Lung (tissue), 12 donors: ENCODE data around the gene KCNIP4. TPM values are rescaled to one million over a fixed set of nuclear protein-coding genes. Genes with fewer than 3 reads are reported as not detected.

Source experiments
- ATAC-seq: fragments of 200-7000 bp; cut with Tn5 transposase; one replicate; pipeline ENCODE4 v1.9.1; 2020; ENCODE audit warnings: moderate number of reproducible peaks; ENCODE audit not compliant: insufficient read depth, low FRiP score
- DNase-seq, 3 donors: peaks; one replicate each; pipeline ENCODE4 v3.0.0-alpha.2; 2013 to 2017
- H3K27ac ChIP-seq, 2 donors: one replicate each; pipeline ENCODE4 v1.5.1; 2013; ENCODE audit warnings: mild to moderate bottlenecking in 2 of 2, moderate library complexity in 2 of 2, control low read depth in 1 of 2, inconsistent platforms in 1 of 2, low read depth in 1 of 2, low read length in 1 of 2
- H3K27me3 ChIP-seq, 3 donors: one replicate each; pipeline ENCODE4 v1.5.1; 2013; ENCODE audit warnings: low read length in 2 of 3; ENCODE audit not compliant: control insufficient read depth in 3 of 3, insufficient read depth in 3 of 3
- H3K36me3 ChIP-seq, 4 donors: one replicate each; pipeline ENCODE4 v1.5.1; 2013; ENCODE audit warnings: low read length in 4 of 4, mild to moderate bottlenecking in 1 of 4, moderate library complexity in 1 of 4; ENCODE audit not compliant: control insufficient read depth in 4 of 4, insufficient read depth in 4 of 4
- H3K4me1 ChIP-seq, 5 donors: one replicate each; pipeline ENCODE4 v1.5.1; 2013; ENCODE audit warnings: low read length in 5 of 5, mild to moderate bottlenecking in 2 of 5, moderate library complexity in 1 of 5; ENCODE audit not compliant: control insufficient read depth in 5 of 5, insufficient read depth in 5 of 5
- H3K4me3 ChIP-seq: one replicate; pipeline ENCODE4 v1.5.1; 2013; ENCODE audit warnings: mild to moderate bottlenecking, control low read depth, moderate library complexity
- H3K9ac ChIP-seq, 2 donors: one replicate each; pipeline ENCODE4 v1.5.1; 2013; ENCODE audit warnings: low read length in 2 of 2, control low read depth in 1 of 2; ENCODE audit not compliant: insufficient read depth in 1 of 2
- H3K9me3 ChIP-seq, 4 donors: one replicate each; pipeline ENCODE4 v1.5.1; 2013; ENCODE audit warnings: low read length in 3 of 4, mild to moderate bottlenecking in 1 of 4, moderate library complexity in 1 of 4; ENCODE audit not compliant: control insufficient read depth in 4 of 4, insufficient read depth in 3 of 4
- WGBS, 2 donors: extraction: QIAGEN DNeasy Blood & Tissue Kit; methylation state at CpG; one replicate each; pipeline ENCODE4 v1.1.7; 2013; 5-methylcytosine and 5-hydroxymethylcytosine counted together
- polyA plus RNA-seq, 2 donors: library from polyadenylated mRNA; stranded (reverse); fragments of 200-250 nt; gene quantifications; one replicate each; pipeline ENCODE4 v1.2.1, GENCODE V29; 2013
- total RNA-seq, 2 donors: library from RNA; depleted of rRNA in 1 of 2; stranded (reverse); fragments of >200 nt in 1 of 2; gene quantifications; one replicate each; pipeline ENCODE4 v1.2.1, GENCODE V29; 2014 to 2021
- TF ChIP-seq, protein P1 (sequence below): IDR thresholded peaks from 2 replicates; pipeline ENCODE4 v1.5.1; 2012; ENCODE audit warnings: mild to moderate bottlenecking; ENCODE audit errors: control extremely low read depth, extremely low read depth
- donor health status: control.
- donor health status: control.
- donor health status: Bipolar disorder and iron deficiency.
- donor health status: healthy.
- donor health status: DM: yes; HTN: yes; CAD: no.

Gene KCNIP4
- total and polyA plus RNA-seq, 4 donors: 0.11 TPM; not detected in 3

DNA sequence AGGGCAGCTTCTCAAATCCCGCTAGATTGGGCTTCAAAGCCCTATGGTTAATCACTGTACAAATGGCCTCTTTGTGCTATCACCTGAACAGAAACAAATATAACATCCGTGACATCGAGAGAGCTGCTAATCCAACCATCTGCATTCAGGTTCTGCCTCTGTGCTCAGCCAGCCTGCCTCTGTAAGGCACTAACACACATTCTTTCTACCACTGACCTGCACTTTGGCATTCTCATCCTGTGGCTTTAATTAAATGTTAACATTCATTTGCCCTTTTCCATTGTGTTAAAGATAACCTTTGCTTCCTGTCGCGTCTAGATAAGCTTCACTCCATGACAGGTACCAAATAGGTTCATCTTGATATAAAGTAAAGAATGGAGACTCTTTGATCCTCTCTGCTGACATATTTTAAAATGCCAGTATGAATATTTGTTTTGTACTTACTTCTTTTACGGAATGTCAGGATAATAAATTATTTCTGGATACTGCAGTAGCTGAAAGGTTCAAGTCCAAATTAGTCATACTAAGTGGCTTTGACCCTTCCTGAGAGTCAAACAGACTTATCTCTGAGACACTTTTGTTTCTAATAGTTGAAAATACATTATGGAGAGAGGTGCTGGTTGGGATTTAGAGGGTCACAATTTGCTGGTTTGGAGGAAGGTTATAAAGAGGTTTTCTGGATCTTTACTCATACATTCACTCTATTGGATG lies 742.6 kb downstream of the KCNIP4 start:
- Histone ChIP-seq H3K9me3 (no peaks in the 10 kb centered on the region), H3K27ac (no peak overlapping the region), H3K4me3 (no peak overlapping the region), H3K27me3 (no peaks in the 10 kb centered on the region), H3K36me3 (no peaks in the 10 kb centered on the region), H3K9ac (no peak overlapping the region), H3K4me1 (no peaks in the 10 kb centered on the region)
- DNase-seq (peak in 2 of 3 donors; percentile 19 to 38), ATAC-seq (no peak)
- WGBS, 2 donors: 25 to 39% methylated on average over 6 of the region's 6 CpGs
- TF ChIP-seq, protein P1, sequence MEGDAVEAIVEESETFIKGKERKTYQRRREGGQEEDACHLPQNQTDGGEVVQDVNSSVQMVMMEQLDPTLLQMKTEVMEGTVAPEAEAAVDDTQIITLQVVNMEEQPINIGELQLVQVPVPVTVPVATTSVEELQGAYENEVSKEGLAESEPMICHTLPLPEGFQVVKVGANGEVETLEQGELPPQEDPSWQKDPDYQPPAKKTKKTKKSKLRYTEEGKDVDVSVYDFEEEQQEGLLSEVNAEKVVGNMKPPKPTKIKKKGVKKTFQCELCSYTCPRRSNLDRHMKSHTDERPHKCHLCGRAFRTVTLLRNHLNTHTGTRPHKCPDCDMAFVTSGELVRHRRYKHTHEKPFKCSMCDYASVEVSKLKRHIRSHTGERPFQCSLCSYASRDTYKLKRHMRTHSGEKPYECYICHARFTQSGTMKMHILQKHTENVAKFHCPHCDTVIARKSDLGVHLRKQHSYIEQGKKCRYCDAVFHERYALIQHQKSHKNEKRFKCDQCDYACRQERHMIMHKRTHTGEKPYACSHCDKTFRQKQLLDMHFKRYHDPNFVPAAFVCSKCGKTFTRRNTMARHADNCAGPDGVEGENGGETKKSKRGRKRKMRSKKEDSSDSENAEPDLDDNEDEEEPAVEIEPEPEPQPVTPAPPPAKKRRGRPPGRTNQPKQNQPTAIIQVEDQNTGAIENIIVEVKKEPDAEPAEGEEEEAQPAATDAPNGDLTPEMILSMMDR: no peak

DNA sequence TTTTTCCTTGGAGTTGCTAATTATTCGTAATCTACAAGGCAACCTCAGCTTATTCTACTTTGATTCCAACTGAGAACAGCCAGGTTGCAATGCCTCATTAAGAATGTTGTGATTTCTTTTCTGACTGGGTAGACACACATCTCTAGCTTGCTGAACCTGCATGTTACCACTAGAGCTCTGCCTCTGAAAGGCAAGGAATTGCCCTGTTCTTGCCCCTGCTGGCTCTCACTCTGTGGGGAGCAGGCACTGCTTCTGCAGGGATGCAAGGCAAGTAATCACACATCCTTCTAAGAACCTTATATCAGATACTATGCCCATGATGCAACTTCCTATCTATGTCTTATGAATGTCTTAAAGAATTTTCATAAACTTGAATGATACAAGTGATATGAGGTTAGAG lies 745.2 kb downstream of the KCNIP4 start:
- H3K27me3 ChIP-seq: no peaks in the 10 kb centered on the region
- ATAC-seq: no peak
- H3K9me3 ChIP-seq: peaks cover 0 to 2% (median 0%) of the 10 kb centered on the region in 4 donors
- TF ChIP-seq, protein P1: no peak
- DNase-seq: no peak
- H3K27ac ChIP-seq: no peak overlapping the region
- H3K4me1 ChIP-seq: no peaks in the 10 kb centered on the region
- no peaks in the 10 kb centered on the region for H3K36me3 ChIP-seq
- no peak overlapping the region for H3K4me3 ChIP-seq
- no peak overlapping the region for H3K9ac ChIP-seq
- WGBS, 2 donors: 91 to 93% methylated on average over 1 of the region's 1 CpG

DNA sequence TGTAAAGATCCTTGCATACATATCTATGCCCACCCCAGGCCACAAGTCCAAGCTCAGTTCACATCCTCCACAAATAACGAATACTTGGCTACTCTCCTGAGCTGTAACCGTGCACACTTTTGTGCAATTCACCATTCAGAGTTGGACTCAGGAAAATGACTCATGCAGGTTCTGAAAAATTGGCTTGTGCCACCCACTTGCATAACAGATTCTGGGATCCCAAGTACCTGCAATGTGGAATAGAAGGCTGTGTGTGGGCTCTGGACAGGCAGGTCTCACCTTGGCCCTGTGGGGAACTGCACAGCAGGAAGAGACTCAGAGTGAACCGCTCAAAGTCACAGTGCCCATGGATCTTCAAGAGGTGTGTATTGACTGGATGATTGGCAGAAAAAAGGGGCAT lies 745.6 kb downstream of the KCNIP4 start:
- no peak overlapping the region for H3K27ac ChIP-seq
- H3K4me3 ChIP-seq: no peak overlapping the region
- no peaks in the 10 kb centered on the region for H3K4me1 ChIP-seq
- H3K36me3 ChIP-seq: no peaks in the 10 kb centered on the region
- 83 to 90% methylated on average over 3 of the region's 3 CpGs for WGBS, 2 donors
- DNase-seq (no peak), ATAC-seq (no peak)
- peaks cover 0 to 2% (median 0%) of the 10 kb centered on the region in 4 donors for H3K9me3 ChIP-seq
- H3K27me3 ChIP-seq: no peaks in the 10 kb centered on the region
- H3K9ac ChIP-seq: no peak overlapping the region
- TF ChIP-seq, protein P1: no peak

DNA sequence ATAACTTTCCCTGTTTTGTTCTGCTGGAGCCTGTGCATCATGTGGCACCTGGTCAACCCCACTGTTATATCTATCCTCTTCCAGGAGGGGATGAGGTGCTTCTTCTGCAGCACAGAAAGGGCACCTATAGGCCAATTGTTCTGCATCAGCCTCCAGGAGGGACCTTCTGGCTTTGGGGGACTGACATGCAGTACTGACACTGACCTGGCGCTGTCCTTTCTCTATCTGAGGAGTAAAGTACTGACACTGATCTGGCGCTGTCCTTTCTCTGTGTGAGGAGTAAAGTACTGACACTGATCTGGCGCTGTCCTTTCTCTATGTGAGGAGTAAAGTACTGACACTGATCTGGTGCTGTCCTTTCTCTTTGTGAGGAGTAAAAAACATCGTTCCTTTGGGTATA lies 749.9 kb downstream of the KCNIP4 start:
- Histone ChIP-seq H3K4me3 (no peak overlapping the region), H3K9me3 (peaks cover 0 to 2% (median 0%) of the 10 kb centered on the region in 4 donors), H3K9ac (no peak overlapping the region), H3K27me3 (no peaks in the 10 kb centered on the region), H3K36me3 (no peaks in the 10 kb centered on the region), H3K27ac (no peak overlapping the region), H3K4me1 (no peaks in the 10 kb centered on the region)
- ATAC-seq (no peak), DNase-seq (no peak)
- 91 to 93% methylated on average over 4 of the region's 4 CpGs for WGBS, 2 donors
- TF ChIP-seq, protein P1: no peak
